IMR-90 (cell line): Measurements from ENCODE around the gene DTX1. TPM values are rescaled to one million over a fixed set of nuclear protein-coding genes. Genes with fewer than 3 reads are reported as not detected.

ENCODE experiments used
- ATAC-seq: fragments of 200-7000 bp; cut with Tn5 transposase; 2 replicates; pipeline ENCODE4 v1.9.1; 2020; ENCODE audit warnings: low read depth, mild to moderate bottlenecking, moderate library complexity
- BruUV-seq: library from RNA; stranded (reverse); fragments of 400-500 nt; replicated peaks from 2 replicates; lab custom pipeline; 2021; lab: Mats Ljungman, UMichigan
- CTCF ChIA-PET: fragments of 300-600 bp; formaldehyde crosslinking; extraction: SDS; loops from one replicate; lab custom pipeline; 2021; ENCODE audit warnings: antibody characterized with exemption; lab: Yijun Ruan, JAX
- POLR2A ChIA-PET: fragments of 300-600 bp; sonication (Branson Sonifier 250); formaldehyde crosslinking; loops from one replicate; lab custom pipeline; 2022; ENCODE audit warnings: antibody characterized with exemption; ENCODE audit not compliant: unreplicated experiment; lab: Charles Lee
- DNase-seq: peaks from one replicate; pipeline ENCODE4 v3.0.0; 2013
- H2AFZ ChIP-seq: replicated peaks from 2 replicates; pipeline ENCODE3; 2013; ENCODE audit warnings: low read length, mild to moderate bottlenecking; ENCODE audit not compliant: poor library complexity
- H2AK5ac ChIP-seq: 2 replicates; pipeline ENCODE4 v1.6.1; 2013; ENCODE audit warnings: low read depth, low read length, inconsistent platforms
- H2AK9ac ChIP-seq: replicated peaks from 2 replicates; pipeline ENCODE3; 2013; ENCODE audit warnings: mild to moderate bottlenecking, low read depth, low read length, moderate library complexity; ENCODE audit not compliant: poor library complexity
- H2BK120ac ChIP-seq: 2 replicates; pipeline ENCODE4 v1.6.1; 2013; ENCODE audit warnings: low read depth, low read length, inconsistent platforms
- H2BK15ac ChIP-seq: 3 replicates; pipeline ENCODE4 v1.6.1; 2013; ENCODE audit warnings: low read depth, low read length, inconsistent platforms
- H2BK20ac ChIP-seq: 2 replicates; pipeline ENCODE4 v1.6.1; 2013; ENCODE audit warnings: low read depth, mild to moderate bottlenecking, inconsistent platforms, low read length, moderate library complexity
- H2BK5ac ChIP-seq: 2 replicates; pipeline ENCODE4 v1.6.1; 2013; ENCODE audit warnings: mild to moderate bottlenecking, low read depth, low read length, inconsistent platforms; ENCODE audit not compliant: poor library complexity, severe bottlenecking
- H3K14ac ChIP-seq: replicated peaks from 2 replicates; pipeline ENCODE4 v1.6.1; 2013; ENCODE audit warnings: low read depth, low read length, inconsistent platforms
- H3K18ac ChIP-seq: 2 replicates; pipeline ENCODE4 v1.6.1; 2013; ENCODE audit warnings: low read depth, low read length, control low read depth
- H3K23ac ChIP-seq: 2 replicates; pipeline ENCODE4 v1.6.1; 2013; ENCODE audit warnings: low read depth, low read length, inconsistent platforms
- H3K27ac ChIP-seq: 2 replicates; pipeline ENCODE4 v1.5.1; 2013; ENCODE audit warnings: mild to moderate bottlenecking, control low read depth, low read length; ENCODE audit not compliant: insufficient read depth
- H3K27me3 ChIP-seq: 2 replicates; pipeline ENCODE4 v1.6.1; 2013; ENCODE audit warnings: low read length; ENCODE audit not compliant: control insufficient read depth, insufficient read depth
- H3K36me3 ChIP-seq: 2 replicates; pipeline ENCODE4 v1.6.1; 2013; ENCODE audit warnings: low read length, mixed read lengths; ENCODE audit not compliant: control insufficient read depth, insufficient read depth
- H3K4ac ChIP-seq: 2 replicates; pipeline ENCODE4 v1.6.1; 2013; ENCODE audit warnings: low read depth, low read length, inconsistent platforms
- H3K4me1 ChIP-seq: 2 replicates; pipeline ENCODE4 v1.6.1; 2013; ENCODE audit warnings: low read length, mixed read lengths; ENCODE audit not compliant: control insufficient read depth, insufficient read depth
- H3K4me2 ChIP-seq: 2 replicates; pipeline ENCODE4 v1.6.1; 2013; ENCODE audit warnings: low read depth, mild to moderate bottlenecking, control low read depth, low read length, moderate library complexity
- H3K4me3 ChIP-seq: 2 replicates; pipeline ENCODE4 v1.5.1; 2013; ENCODE audit warnings: low read depth, mild to moderate bottlenecking, control low read depth, low read length, moderate library complexity; ENCODE audit not compliant: insufficient read depth
- H3K56ac ChIP-seq: 2 replicates; pipeline ENCODE4 v1.6.1; 2013; ENCODE audit warnings: low read length, inconsistent platforms; ENCODE audit not compliant: insufficient read depth; ENCODE audit errors: extremely low read depth
- H3K79me1 ChIP-seq, 2 experiments: 2 replicates each; pipeline ENCODE4 v1.6.1; 2013; ENCODE audit warnings: low read length in 2 of 2, inconsistent platforms in 1 of 2, low read depth in 1 of 2
- H3K9ac ChIP-seq: 2 replicates; pipeline ENCODE4 v1.6.1; 2013; ENCODE audit warnings: low read depth, low read length, control low read depth
- H3K9me1 ChIP-seq: 2 replicates; pipeline ENCODE4 v1.6.1; 2013; ENCODE audit warnings: low read length, inconsistent platforms; ENCODE audit not compliant: insufficient read depth
- H3K9me3 ChIP-seq: 2 replicates; pipeline ENCODE4 v1.6.1; 2013; ENCODE audit warnings: low read length; ENCODE audit not compliant: control insufficient read depth, insufficient read depth
- H4K20me1 ChIP-seq: 2 replicates; pipeline ENCODE4 v1.6.1; 2013; ENCODE audit warnings: low read length, inconsistent platforms; ENCODE audit not compliant: insufficient read depth
- H4K5ac ChIP-seq: 2 replicates; pipeline ENCODE4 v1.6.1; 2013; ENCODE audit warnings: mild to moderate bottlenecking, low read depth, low read length, control low read depth
- H4K8ac ChIP-seq, 2 experiments: 2 replicates each; pipeline ENCODE4 v1.6.1; 2013; ENCODE audit warnings: low read depth in 2 of 2, low read length in 2 of 2, control low read depth in 1 of 2, inconsistent platforms in 1 of 2
- H4K91ac ChIP-seq: 2 replicates; pipeline ENCODE4 v1.6.1; 2013; ENCODE audit warnings: low read depth, low read length, inconsistent platforms; ENCODE audit not compliant: insufficient read depth
- BHLHE40 ChIP-seq: fragments of 150-350 bp; IDR thresholded peaks from 2 replicates; pipeline ENCODE4 v1.6.1; 2016; ENCODE audit warnings: mild to moderate bottlenecking, low read depth, low read length
- CEBPB ChIP-seq: IDR thresholded peaks from 2 replicates; pipeline ENCODE4 v1.6.1; 2012; ENCODE audit warnings: low read depth, low read length, improper control_type of control experiment
- CHD1 ChIP-seq: IDR thresholded peaks from 2 replicates; pipeline ENCODE4 v1.6.1; 2012; ENCODE audit warnings: low read depth, low read length, improper control_type of control experiment
- CTCF ChIP-seq: conservative IDR thresholded peaks from 2 replicates; pipeline ENCODE4 v1.5.1; 2012; ENCODE audit warnings: mild to moderate bottlenecking, low read depth, low read length, improper control_type of control experiment
- MXI1 ChIP-seq: IDR thresholded peaks from 2 replicates; pipeline ENCODE4 v1.6.1; 2012; ENCODE audit warnings: low read depth, mild to moderate bottlenecking, low read length, moderate library complexity, borderline replicate concordance
- RAD21 ChIP-seq: IDR thresholded peaks from 2 replicates; pipeline ENCODE4 v1.6.1; 2012; ENCODE audit warnings: low read length, improper control_type of control experiment
- RCOR1 ChIP-seq: IDR thresholded peaks from 2 replicates; pipeline ENCODE4 v1.6.1; 2012; ENCODE audit warnings: mild to moderate bottlenecking, low read length, improper control_type of control experiment; ENCODE audit not compliant: insufficient replicate concordance
- SMC3 ChIP-seq: fragments of 150-350 bp; IDR thresholded peaks from 2 replicates; pipeline ENCODE4 v1.6.1; 2016; ENCODE audit warnings: low read depth, mild to moderate bottlenecking, antibody characterized with exemption, low read length, moderate library complexity
- WGBS, 2 experiments: methylation state at CpG; one replicate each; pipeline versions ENCODE4 v1.1.5 to v1.1.7; 2013; ENCODE audit warnings: missing lambda C conversion rate in 2 of 2; ENCODE audit not compliant: insufficient read length in 1 of 2; ENCODE audit errors: extremely low coverage in 2 of 2; 5-methylcytosine and 5-hydroxymethylcytosine counted together
- dilution Hi-C: fragments of 300-500 bp; cut with HindIII; formaldehyde crosslinking; loops from one replicate; pipeline ENCODE4 v1.14.3; 2018; ENCODE audit warnings: low sequenced_read_pairs; ENCODE audit not compliant: unreplicated experiment
- in situ Hi-C: fragments of 300-500 bp; cut with MboI; formaldehyde crosslinking; loops from 3 replicates; pipeline ENCODE4 v1.14.3; 2019; ENCODE audit warnings: low sequenced_read_pairs, inconsistent platforms, mixed read lengths
- intact Hi-C: fragments of 100-400 bp; cut with micrococcal nuclease; formaldehyde crosslinking; loops from 2 replicates; pipeline ENCODE4 v1.10.0; 2022
- polyA plus RNA-seq, 3 experiments: library from polyadenylated mRNA; depleted of rRNA; stranded (reverse); fragments of >200 nt; gene quantifications; 2 replicates each; pipeline ENCODE4 v1.2.3, GENCODE V29; 2012; ENCODE audit warnings: low replicate concordance in 1 of 3
- total RNA-seq: library from RNA; depleted of rRNA; stranded (reverse); fragments of >200 nt; gene quantifications from 2 replicates; pipeline ENCODE4 v1.2.3, GENCODE V29; 2012
- TF ChIP-seq, protein P1 (sequence below): fragments of 150-350 bp; IDR thresholded peaks from 2 replicates; pipeline ENCODE4 v1.6.1; 2016; ENCODE audit warnings: low read depth, mild to moderate bottlenecking, low read length, moderate library complexity, borderline replicate concordance

DTX1 gene
- total and polyA plus RNA-seq, 2 of the 4 experiments (the other 2 are of a cell fraction), result not detected

GRCh38 chr12:113138826-113139225 is 82.3 kb downstream of the DTX1 start:
- intact Hi-C loops (no loop called here), in situ Hi-C loops (no loop called here)

More at GRCh38 chr12:113138826-113139225, 82.3 kb downstream of the DTX1 start:
- ChIA-PET POLR2A (no interaction called here), CTCF (interaction anchor here (1.4 kb wide), 1 partner anchor 14 kb away, joined by 4 read pairs; no protein-coding TSS in a partner anchor)
- no peak for TF ChIP-seq MXI1
- no peak for TF ChIP-seq CHD1
- TF ChIP-seq RAD21, result no peak
- TF ChIP-seq CEBPB, result no peak
- TF ChIP-seq, protein P1, sequence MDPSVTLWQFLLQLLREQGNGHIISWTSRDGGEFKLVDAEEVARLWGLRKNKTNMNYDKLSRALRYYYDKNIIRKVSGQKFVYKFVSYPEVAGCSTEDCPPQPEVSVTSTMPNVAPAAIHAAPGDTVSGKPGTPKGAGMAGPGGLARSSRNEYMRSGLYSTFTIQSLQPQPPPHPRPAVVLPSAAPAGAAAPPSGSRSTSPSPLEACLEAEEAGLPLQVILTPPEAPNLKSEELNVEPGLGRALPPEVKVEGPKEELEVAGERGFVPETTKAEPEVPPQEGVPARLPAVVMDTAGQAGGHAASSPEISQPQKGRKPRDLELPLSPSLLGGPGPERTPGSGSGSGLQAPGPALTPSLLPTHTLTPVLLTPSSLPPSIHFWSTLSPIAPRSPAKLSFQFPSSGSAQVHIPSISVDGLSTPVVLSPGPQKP, result no peak
- TF ChIP-seq BHLHE40, result no peak
- no peak for TF ChIP-seq RCOR1
- no peak for TF ChIP-seq CTCF
- no peak for TF ChIP-seq SMC3
- no peaks in the 10 kb centered on the region for H3K36me3 ChIP-seq
- H4K8ac ChIP-seq, result no peak overlapping the region
- H2BK5ac ChIP-seq, result no peak overlapping the region
- no peaks in the 10 kb centered on the region for H3K9me3 ChIP-seq
- no peaks in the 10 kb centered on the region for H3K4me1 ChIP-seq
- no peak overlapping the region for H2BK15ac ChIP-seq
- DNase-seq (no peak), ATAC-seq (no peak)
- no peak overlapping the region for H3K14ac ChIP-seq
- no peak overlapping the region for H3K56ac ChIP-seq
- no peak overlapping the region for H2AK9ac ChIP-seq
- H4K5ac ChIP-seq, result no peak overlapping the region
- no peak overlapping the region for H3K4me2 ChIP-seq
- H3K4me3 ChIP-seq, result no peak overlapping the region
- H4K20me1 ChIP-seq, result no peaks in the 10 kb centered on the region
- no TSS peak for BruUV-seq
- no peak overlapping the region for H2BK120ac ChIP-seq
- H2AK5ac ChIP-seq, result no peak overlapping the region
- no peak overlapping the region for H3K18ac ChIP-seq
- no peaks in the 10 kb centered on the region for H3K79me1 ChIP-seq
- no peak overlapping the region for H2BK20ac ChIP-seq
- H2AFZ ChIP-seq, result no peak overlapping the region
- no CpG with 5 or more reads among the region's 3 CpGs for WGBS, 2 experiments
- no peak overlapping the region for H3K4ac ChIP-seq
- H3K27ac ChIP-seq, result no peak overlapping the region
- dilution Hi-C loops, result no loop called here
- H4K91ac ChIP-seq, result no peak overlapping the region
- no peak overlapping the region for H3K9ac ChIP-seq
- no peaks in the 10 kb centered on the region for H3K9me1 ChIP-seq
- no peak overlapping the region for H3K23ac ChIP-seq
- peaks cover 7% of the 10 kb centered on the region for H3K27me3 ChIP-seq
